ENCODE results near the gene DBNL.

DBNL gene

DNA sequence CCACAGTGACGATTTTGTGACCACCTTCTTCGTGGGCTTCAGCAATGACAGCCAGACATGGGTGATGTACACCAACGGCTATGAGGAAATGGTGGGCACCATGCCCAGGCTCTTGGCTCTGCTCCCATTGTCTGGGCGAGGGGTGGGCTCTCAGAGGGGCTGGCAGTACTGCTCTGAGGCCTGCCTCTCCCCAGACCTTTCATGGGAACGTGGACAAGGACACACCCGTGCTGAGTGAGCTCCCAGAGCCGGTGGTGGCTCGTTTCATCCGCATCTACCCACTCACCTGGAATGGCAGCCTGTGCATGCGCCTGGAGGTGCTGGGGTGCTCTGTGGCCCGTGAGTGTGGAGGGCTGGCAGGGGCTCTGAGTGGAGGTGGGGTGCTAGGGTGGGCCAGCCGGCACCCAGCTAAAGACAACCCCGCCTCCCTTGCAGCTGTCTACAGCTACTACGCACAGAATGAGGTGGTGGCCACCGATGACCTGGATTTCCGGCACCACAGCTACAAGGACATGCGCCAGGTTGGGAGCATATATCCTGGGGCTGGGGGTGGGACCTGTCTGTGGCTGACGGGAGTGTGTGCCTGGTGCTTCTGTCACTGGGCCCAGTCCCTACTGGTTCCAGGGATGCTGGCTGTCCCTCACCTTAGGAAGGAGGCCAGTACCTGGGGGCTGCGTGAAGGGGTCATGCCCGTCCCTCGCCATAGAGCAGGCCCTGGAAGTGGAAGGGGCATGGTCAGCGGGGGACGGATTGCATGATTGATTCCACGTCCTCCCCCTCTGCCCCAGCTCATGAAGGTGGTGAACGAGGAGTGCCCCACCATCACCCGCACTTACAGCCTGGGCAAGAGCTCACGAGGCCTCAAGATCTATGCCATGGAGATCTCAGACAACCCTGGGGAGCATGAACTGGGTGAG lies 66.5 kb downstream of the DBNL start:
- H2BK15ac ChIP-seq (replicated peaks; ENCODE audit: low read depth) = no peak overlapping the region
- WGBS (ENCODE audit: extremely low coverage, insufficient coverage, low lambda C conversion rate) = no CpG with 5 or more reads among the region's 27 CpGs
- H4K5ac ChIP-seq (ENCODE audit: low read length) = no peak overlapping the region
- H3K4me1 ChIP-seq (ENCODE audit: control insufficient read depth, low read depth, low read length) = no peaks in the 10 kb centered on the region
- H3K9ac ChIP-seq (ENCODE audit: low read length) = no peak overlapping the region
- H3K79me2 ChIP-seq (ENCODE audit: control insufficient read depth, insufficient read depth, low read length) = no peaks in the 10 kb centered on the region
- H3K27ac ChIP-seq (ENCODE audit: low read depth, low read length) = no peak overlapping the region
- H2BK120ac ChIP-seq (ENCODE audit: low read depth, low read length) = no peak overlapping the region
- no peaks in the 10 kb centered on the region for H3K79me1 ChIP-seq (ENCODE audit: low read length)
- H4K8ac ChIP-seq (ENCODE audit: low read depth, low read length) = no peak overlapping the region
- no peak overlapping the region for H3K23ac ChIP-seq (ENCODE audit: low read length)
- no peak overlapping the region for H3K4me2 ChIP-seq (ENCODE audit: low read length)
- peaks cover 4% of the 10 kb centered on the region for H3K36me3 ChIP-seq (ENCODE audit: control insufficient read depth, insufficient read depth, low read length)
- no peak overlapping the region for H3K4me3 ChIP-seq (ENCODE audit: low read length)
- H3K4ac ChIP-seq (ENCODE audit: low read depth, low read length) = no peak overlapping the region
- no peak for DNase-seq
- no peak overlapping the region for H2BK5ac ChIP-seq (ENCODE audit: low read length)
- no peaks in the 10 kb centered on the region for H3K27me3 ChIP-seq (ENCODE audit: insufficient read depth, low read length, poor library complexity)
- H3K56ac ChIP-seq (ENCODE audit: low read length) = no peak overlapping the region
- no peak overlapping the region for H2AK5ac ChIP-seq (ENCODE audit: low read length)
- H3K18ac ChIP-seq (ENCODE audit: low read length) = no peak overlapping the region
